ENCODE measurements around the gene BCAS3.

BCAS3 gene

GRCh38 chr17:60851181-60851580, 173.5 kb downstream of the BCAS3 start:
- Histone ChIP-seq H3K4me2 (ENCODE audit: low read length) (no peak overlapping the region), H3K36me3 (ENCODE audit: control insufficient read depth, insufficient read depth, low read length) (no peaks in the 10 kb centered on the region), H3K4me1 (no peaks in the 10 kb centered on the region), H3K79me2 (no peaks in the 10 kb centered on the region), H3K9ac (no peak overlapping the region), H3K27me3 (ENCODE audit: control insufficient read depth, insufficient read depth, low read length) (no peaks in the 10 kb centered on the region), H3K27ac (no peak overlapping the region), H3K9me3 (ENCODE audit: control insufficient read depth, low read length) (no peaks in the 10 kb centered on the region), H2AFZ (no peak overlapping the region), H3K4me3 (ENCODE audit: low read depth, low read length) (no peak overlapping the region)
- TF ChIP-seq CTCF (IDR thresholded peaks at IDR 0.05), result no peak

GRCh38 chr17:60857556-60858080, 180.0 kb downstream of the BCAS3 start:
- Histone ChIP-seq H3K9ac (no peak overlapping the region), H2AFZ (no peak overlapping the region), H3K4me2 (ENCODE audit: low read length) (no peak overlapping the region), H3K4me1 (no peaks in the 10 kb centered on the region), H3K4me3 (ENCODE audit: low read depth, low read length) (no peak overlapping the region), H3K36me3 (ENCODE audit: control insufficient read depth, insufficient read depth, low read length) (no peaks in the 10 kb centered on the region), H3K27me3 (ENCODE audit: control insufficient read depth, insufficient read depth, low read length) (no peaks in the 10 kb centered on the region), H3K27ac (no peak overlapping the region), H3K9me3 (ENCODE audit: control insufficient read depth, low read length) (no peaks in the 10 kb centered on the region), H3K79me2 (peaks cover 2% of the 10 kb centered on the region)
- no peak for TF ChIP-seq CTCF (IDR thresholded peaks at IDR 0.05)

GRCh38 chr17:60862482-60862881, 184.8 kb downstream of the BCAS3 start:
- no peak overlapping the region for H3K27ac ChIP-seq
- H3K9ac ChIP-seq, result no peak overlapping the region
- no peaks in the 10 kb centered on the region for H3K36me3 ChIP-seq (ENCODE audit: control insufficient read depth, insufficient read depth, low read length)
- no peak overlapping the region for H3K4me2 ChIP-seq (ENCODE audit: low read length)
- no peak for TF ChIP-seq CTCF (IDR thresholded peaks at IDR 0.05)
- peaks cover 2% of the 10 kb centered on the region for H3K79me2 ChIP-seq
- no peaks in the 10 kb centered on the region for H3K27me3 ChIP-seq (ENCODE audit: control insufficient read depth, insufficient read depth, low read length)
- no peaks in the 10 kb centered on the region for H3K4me1 ChIP-seq
- H3K4me3 ChIP-seq (ENCODE audit: low read depth, low read length), result no peak overlapping the region
- H3K9me3 ChIP-seq (ENCODE audit: control insufficient read depth, low read length), result no peaks in the 10 kb centered on the region
- H2AFZ ChIP-seq, result no peak overlapping the region

DNA sequence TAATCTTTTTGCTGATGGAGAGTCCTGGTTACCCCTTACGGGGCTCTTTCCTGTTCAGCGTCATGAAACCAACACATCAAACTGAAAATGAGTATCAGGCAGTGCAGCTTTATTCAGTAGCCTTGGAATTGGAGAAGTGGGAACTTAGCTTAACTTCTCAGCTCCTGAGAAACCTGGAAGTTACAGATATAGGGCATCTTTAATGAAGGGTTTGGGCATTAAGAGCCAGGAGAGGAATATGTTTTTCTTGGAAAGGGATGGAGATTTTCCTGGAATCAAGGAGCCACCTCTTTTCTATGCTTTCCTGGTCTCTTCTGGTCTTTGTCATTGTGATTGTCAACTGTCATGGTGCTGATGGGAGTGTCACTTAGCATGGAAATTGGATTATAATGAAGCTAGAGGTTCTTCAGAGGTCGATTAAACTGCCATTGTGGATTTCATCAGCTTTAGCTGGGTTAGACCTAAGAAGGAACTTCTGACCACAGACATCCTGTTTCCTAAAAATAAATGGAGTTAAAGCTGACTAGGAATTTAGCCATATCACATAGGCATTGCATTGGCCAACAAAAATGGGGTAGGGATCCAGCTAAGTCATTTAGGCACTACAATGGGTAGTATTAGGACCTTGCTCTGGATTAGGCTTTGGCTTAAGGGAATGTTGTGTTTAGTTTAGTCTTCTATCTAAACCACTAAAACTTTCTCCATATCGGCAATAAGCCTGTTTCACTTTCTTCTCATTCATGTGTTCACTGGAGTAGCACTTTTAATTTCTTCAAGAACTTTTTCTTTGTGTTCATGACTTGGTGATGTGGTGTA, 186.4 kb downstream of the BCAS3 start:
- no peaks in the 10 kb centered on the region for H3K9me3 ChIP-seq (ENCODE audit: control insufficient read depth, low read length)
- H3K4me3 ChIP-seq (ENCODE audit: low read depth, low read length), result no peak overlapping the region
- no peak overlapping the region for H3K27ac ChIP-seq
- H3K4me1 ChIP-seq, result no peaks in the 10 kb centered on the region
- no peak overlapping the region for H3K9ac ChIP-seq
- no peak overlapping the region for H3K4me2 ChIP-seq (ENCODE audit: low read length)
- TF ChIP-seq CTCF (IDR thresholded peaks at IDR 0.05), result no peak
- peaks cover 2% of the 10 kb centered on the region for H3K79me2 ChIP-seq
- H3K27me3 ChIP-seq (ENCODE audit: control insufficient read depth, insufficient read depth, low read length), result no peaks in the 10 kb centered on the region
- H2AFZ ChIP-seq, result no peak overlapping the region
- H3K36me3 ChIP-seq (ENCODE audit: control insufficient read depth, insufficient read depth, low read length), result no peaks in the 10 kb centered on the region

DNA sequence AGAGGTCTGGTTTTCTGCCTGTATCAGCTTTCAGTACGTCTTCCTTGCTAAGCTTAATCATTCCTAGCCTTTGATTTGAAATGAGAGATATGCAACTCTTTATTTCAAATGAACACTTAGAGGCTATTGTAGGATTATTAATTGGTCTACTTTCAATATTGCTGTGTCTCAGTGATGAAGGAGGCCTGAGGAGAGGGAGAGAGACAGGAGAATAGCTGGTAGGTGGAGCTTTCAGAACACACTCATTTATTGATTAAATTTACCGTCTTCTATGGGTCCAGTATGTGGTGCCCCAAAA, 187.0 kb downstream of the BCAS3 start:
- H3K4me3 ChIP-seq (ENCODE audit: low read depth, low read length), result no peak overlapping the region
- no peaks in the 10 kb centered on the region for H3K9me3 ChIP-seq (ENCODE audit: control insufficient read depth, low read length)
- H3K27me3 ChIP-seq (ENCODE audit: control insufficient read depth, insufficient read depth, low read length), result no peaks in the 10 kb centered on the region
- no peaks in the 10 kb centered on the region for H3K36me3 ChIP-seq (ENCODE audit: control insufficient read depth, insufficient read depth, low read length)
- no peak overlapping the region for H2AFZ ChIP-seq
- no peak overlapping the region for H3K9ac ChIP-seq
- H3K4me1 ChIP-seq, result no peaks in the 10 kb centered on the region
- no peak for TF ChIP-seq CTCF (IDR thresholded peaks at IDR 0.05)
- no peak overlapping the region for H3K4me2 ChIP-seq (ENCODE audit: low read length)
- H3K79me2 ChIP-seq, result no peaks in the 10 kb centered on the region
- H3K27ac ChIP-seq, result no peak overlapping the region
